Amniotic epithelial cell (primary cell): ENCODE data around the gene NEDD9.

Experiments
- DNase-seq: peaks from one replicate; pipeline ENCODE4 v3.0.0-alpha.2; 2010; ENCODE audit warnings: low read depth

Gene NEDD9

DNA sequence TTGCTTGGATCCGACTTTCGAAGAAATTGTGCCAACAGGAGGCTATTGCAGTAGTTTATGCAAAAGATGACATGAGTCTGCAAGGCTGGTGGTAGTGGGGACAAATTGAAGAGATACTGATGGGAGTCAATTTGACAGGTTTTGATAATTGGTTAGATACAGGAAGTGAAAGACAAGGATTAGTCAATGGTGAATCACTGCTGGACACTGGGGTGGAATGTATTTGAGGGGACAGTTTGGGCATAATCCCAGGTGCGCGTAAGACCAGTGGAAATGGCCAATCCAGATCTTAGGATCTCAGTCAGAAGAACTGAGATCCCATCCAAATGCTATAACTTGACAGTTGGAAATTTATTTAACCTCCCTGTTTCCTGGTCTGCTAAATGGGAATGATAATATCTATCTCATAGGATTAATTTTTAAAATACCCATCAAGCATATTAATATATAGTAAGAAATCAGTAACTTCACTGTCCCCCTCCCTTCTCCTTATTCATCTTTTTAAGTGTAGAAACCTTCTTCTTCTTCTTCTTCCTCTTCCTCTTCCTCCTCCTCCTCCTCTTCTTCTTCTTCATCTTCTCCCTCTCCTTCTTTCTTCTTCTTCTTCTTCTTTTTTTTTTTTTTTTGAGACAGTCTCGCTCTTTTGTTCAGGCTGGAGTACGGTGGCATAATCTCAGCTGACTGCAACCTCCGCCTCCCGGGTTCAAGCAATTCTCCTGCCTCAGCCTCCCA, 90.0 kb downstream of the NEDD9 start:
- DNase-seq = no peak

DNA sequence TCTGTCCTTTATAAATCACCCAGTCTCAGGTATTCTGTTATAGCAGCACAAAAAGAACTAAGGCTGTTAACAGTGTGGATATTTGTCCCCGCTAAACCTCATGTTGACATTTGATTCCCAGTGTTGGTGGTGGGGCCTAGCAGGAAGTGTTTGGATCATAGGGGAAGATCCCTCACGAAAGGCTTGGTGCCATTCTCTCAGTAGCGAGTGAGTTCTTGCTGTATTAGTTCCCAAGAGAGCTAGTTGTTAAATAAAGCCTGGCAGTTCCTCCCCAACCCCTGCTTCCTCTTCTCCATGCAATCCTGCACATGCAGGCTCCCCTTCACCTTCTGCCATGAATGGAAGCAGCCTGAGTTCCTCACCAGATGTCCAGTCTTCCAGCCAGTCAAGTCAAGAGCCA, 91.2 kb downstream of the NEDD9 start:
- DNase-seq = no peak

DNA sequence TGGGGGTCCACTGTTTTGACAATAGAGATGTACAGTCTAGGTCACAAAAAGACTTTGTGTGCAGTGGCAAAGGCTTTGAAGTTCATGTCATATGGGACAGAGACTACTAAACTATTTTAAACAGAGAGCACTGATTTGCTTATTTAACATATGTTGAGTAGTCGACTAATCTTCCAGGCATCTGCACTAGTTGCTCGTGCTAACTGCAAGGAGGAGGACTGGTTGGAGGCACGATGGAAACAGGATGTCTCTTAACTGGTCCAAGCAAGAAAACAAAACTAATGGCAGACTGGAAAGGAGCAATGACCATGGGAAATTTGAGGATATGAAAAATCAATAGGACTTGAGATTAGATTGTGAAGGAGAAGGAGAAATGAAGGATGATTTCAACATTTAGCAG, 92.4 kb downstream of the NEDD9 start:
- DNase-seq = no peak

GRCh38 chr6:11139051-11139960, 93.2 kb downstream of the NEDD9 start:
- peak; percentile 60 for DNase-seq

DNA sequence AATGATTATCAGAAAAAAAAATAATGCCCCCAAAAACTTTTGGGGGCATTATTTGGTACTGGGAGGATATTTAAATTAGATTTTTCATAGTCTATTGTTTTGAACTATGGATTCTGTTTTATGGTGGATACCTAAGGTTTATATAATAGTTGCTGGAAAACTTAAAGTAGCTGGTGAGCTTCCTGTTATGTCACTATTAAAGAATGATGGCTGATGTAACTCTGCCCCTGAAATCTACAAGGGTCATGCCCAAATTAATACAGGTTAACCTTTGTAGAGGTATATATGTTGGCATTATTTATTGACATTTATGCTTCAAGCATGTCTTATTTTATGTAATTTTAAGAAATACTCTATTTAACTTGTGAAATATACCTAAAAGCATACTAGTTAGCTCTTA, 95.7 kb downstream of the NEDD9 start:
- no peak for DNase-seq
